ENCODE results near the gene SYTL1. TPM values are rescaled to one million over a fixed set of nuclear protein-coding genes. Genes with fewer than 3 reads are reported as not detected.

The SYTL1 gene
- total RNA-seq, 1 donor from 2014 or later, result 1.9 TPM

- DNase-seq (ENCODE audit: low spot score), result no peak
These were observed 22.2 kb downstream of the SYTL1 start for GRCh38 chr1:27363766-27364695.

- no peak for DNase-seq (ENCODE audit: low spot score)
These were observed 23.0 kb downstream of the SYTL1 start for GRCh38 chr1:27364696-27365371.

GRCh38 chr1:27365372-27366112 lies 23.7 kb downstream of the SYTL1 start:
- peak; percentile 95 for DNase-seq (ENCODE audit: low spot score)

- peak; percentile 93 for DNase-seq (ENCODE audit: low spot score)
These were observed 24.2 kb downstream of the SYTL1 start for GRCh38 chr1:27366113-27366410.

GRCh38 chr1:27366411-27367159 lies 24.8 kb downstream of the SYTL1 start, which contains the start of gene MAP3K6:
Gene MAP3K6 (minus strand): TSS chr1:27366961. CDS start chr1:27366597, 364 bp downstream.
- DNase-seq (ENCODE audit: low spot score), result peak; percentile 95

- DNase-seq (ENCODE audit: low spot score), result no peak
These were observed 25.4 kb downstream of the SYTL1 start for GRCh38 chr1:27367160-27367650.

- DNase-seq (ENCODE audit: low spot score), result no peak
These were observed 27.2 kb downstream of the SYTL1 start for GRCh38 chr1:27368869-27369582.

- no peak for DNase-seq (ENCODE audit: low spot score)
These were observed 30.4 kb downstream of the SYTL1 start for GRCh38 chr1:27372022-27372807.

GRCh38 chr1:27372808-27373690 lies 31.2 kb downstream of the SYTL1 start:
- no peak for DNase-seq (ENCODE audit: low spot score)

- DNase-seq (ENCODE audit: low spot score), result no peak
These were observed 32.7 kb downstream of the SYTL1 start, which contains the start of gene FCN3 for GRCh38 chr1:27374362-27375086. Gene FCN3 (minus strand): TSS chr1:27374824. CDS start chr1:27374818, 6 bp downstream.

- DNase-seq (ENCODE audit: low spot score), result no peak
These were observed 36.1 kb downstream of the SYTL1 start for GRCh38 chr1:27377760-27378495.

GRCh38 chr1:27379564-27380122 lies 37.8 kb downstream of the SYTL1 start:
- DNase-seq (ENCODE audit: low spot score), result no peak

- no peak for DNase-seq (ENCODE audit: low spot score)
These were observed 38.4 kb downstream of the SYTL1 start for GRCh38 chr1:27380224-27380623.

- no peak for DNase-seq (ENCODE audit: low spot score)
These were observed 39.2 kb downstream of the SYTL1 start for GRCh38 chr1:27380766-27381733.
